CD4-positive, alpha-beta memory T cell (primary cell): Measurements from ENCODE around the gene PPFIA2. TPM values are rescaled to one million over a fixed set of nuclear protein-coding genes. Genes with fewer than 3 reads are reported as not detected.
A peak's percentile ranks its signal among the peaks of the same experiment; 100 is the strongest.

ENCODE experiments used
- CTCF ChIA-PET: fragments of 350-600 bp; sonication (Branson Sonifier 250); formaldehyde crosslinking; loops from one replicate; lab custom pipeline; 2021; ENCODE audit warnings: inconsistent platforms; ENCODE audit not compliant: partially characterized antibody; lab: Charles Lee
- POLR2A ChIA-PET: fragments of 350-600 bp; sonication (Branson Sonifier 250); formaldehyde crosslinking; loops from one replicate; lab custom pipeline; 2021; ENCODE audit not compliant: partially characterized antibody; lab: Charles Lee
- DNase-seq, 5 donors: peaks; one replicate each; pipeline versions ENCODE4 v3.0.0 to v3.0.0-alpha.2; 2020 to 2022; ENCODE audit warnings: mixed read lengths in 1 of 5
- H3K27ac ChIP-seq: one replicate; pipeline ENCODE4 v1.7.0; 2013; ENCODE audit warnings: low read depth, low read length
- H3K27me3 ChIP-seq: 2 replicates; pipeline ENCODE4 v1.7.0; 2013; ENCODE audit warnings: mild to moderate bottlenecking, low read length, moderate library complexity; ENCODE audit not compliant: insufficient read depth
- H3K36me3 ChIP-seq: 2 replicates; pipeline ENCODE4 v1.7.0; 2013; ENCODE audit warnings: mild to moderate bottlenecking, low read length, moderate library complexity; ENCODE audit not compliant: insufficient read depth
- H3K4me1 ChIP-seq: 2 replicates; pipeline ENCODE4 v1.7.0; 2013; ENCODE audit warnings: mild to moderate bottlenecking, low read length, moderate library complexity; ENCODE audit not compliant: insufficient read depth
- H3K4me3 ChIP-seq, 2 donors: one replicate each; pipeline ENCODE4 v1.7.0; 2013; ENCODE audit warnings: low read length in 2 of 2, mild to moderate bottlenecking in 1 of 2
- H3K9me3 ChIP-seq, 2 donors: one replicate each; pipeline ENCODE4 v1.7.0; 2013; ENCODE audit warnings: low read length in 2 of 2, control low read depth in 1 of 2; ENCODE audit not compliant: control insufficient read depth in 1 of 2
- H3K27ac Mint-ChIP-seq, 7 donors: one replicate each; pipeline ENCODE4 v1.8.0; 2020 to 2021; ENCODE audit warnings: mixed read lengths in 7 of 7, mild to moderate bottlenecking in 6 of 7, inconsistent platforms in 3 of 7, moderate library complexity in 3 of 7
- H3K27me3 Mint-ChIP-seq, 2 donors: one replicate each; pipeline ENCODE4 v1.8.0; 2020 to 2021; ENCODE audit warnings: mixed read lengths in 2 of 2
- H3K36me3 Mint-ChIP-seq, 2 donors: one replicate each; pipeline ENCODE4 v1.8.0; 2020 to 2021; ENCODE audit warnings: mixed read lengths in 2 of 2, inconsistent platforms in 1 of 2, mild to moderate bottlenecking in 1 of 2
- H3K4me1 Mint-ChIP-seq, 4 donors: one replicate each; pipeline ENCODE4 v1.8.0; 2020 to 2021; ENCODE audit warnings: mixed read lengths in 4 of 4, mild to moderate bottlenecking in 1 of 4
- H3K4me3 Mint-ChIP-seq, 8 donors: one replicate each; pipeline ENCODE4 v1.8.0; 2020 to 2021; ENCODE audit warnings: mixed read lengths in 8 of 8, mild to moderate bottlenecking in 7 of 8, moderate library complexity in 6 of 8, inconsistent platforms in 3 of 8
- H3K9me3 Mint-ChIP-seq, 8 donors: one replicate each; pipeline ENCODE4 v1.8.0; 2020 to 2021; ENCODE audit warnings: mixed read lengths in 8 of 8, mild to moderate bottlenecking in 5 of 8, inconsistent platforms in 3 of 8, moderate library complexity in 1 of 8
- intact Hi-C: fragments of 100-400 bp; cut with micrococcal nuclease; formaldehyde crosslinking; loops from one replicate; pipeline ENCODE4 v1.15.1; 2023
- polyA plus RNA-seq, 2 donors: library from polyadenylated mRNA; unstranded; fragments of 300-500 nt; fragmentation: Illumina TruSeq; gene quantifications; one replicate each; pipeline ENCODE4 v1.2.3, GENCODE V29; 2021
- total RNA-seq, 2 experiments: library from RNA; stranded (reverse); gene quantifications; one replicate each; pipeline ENCODE4 v1.2.3, GENCODE V29; 2021

PPFIA2 gene
- total and polyA plus RNA-seq, 4 experiments from 2014 or later: not detected

DNA sequence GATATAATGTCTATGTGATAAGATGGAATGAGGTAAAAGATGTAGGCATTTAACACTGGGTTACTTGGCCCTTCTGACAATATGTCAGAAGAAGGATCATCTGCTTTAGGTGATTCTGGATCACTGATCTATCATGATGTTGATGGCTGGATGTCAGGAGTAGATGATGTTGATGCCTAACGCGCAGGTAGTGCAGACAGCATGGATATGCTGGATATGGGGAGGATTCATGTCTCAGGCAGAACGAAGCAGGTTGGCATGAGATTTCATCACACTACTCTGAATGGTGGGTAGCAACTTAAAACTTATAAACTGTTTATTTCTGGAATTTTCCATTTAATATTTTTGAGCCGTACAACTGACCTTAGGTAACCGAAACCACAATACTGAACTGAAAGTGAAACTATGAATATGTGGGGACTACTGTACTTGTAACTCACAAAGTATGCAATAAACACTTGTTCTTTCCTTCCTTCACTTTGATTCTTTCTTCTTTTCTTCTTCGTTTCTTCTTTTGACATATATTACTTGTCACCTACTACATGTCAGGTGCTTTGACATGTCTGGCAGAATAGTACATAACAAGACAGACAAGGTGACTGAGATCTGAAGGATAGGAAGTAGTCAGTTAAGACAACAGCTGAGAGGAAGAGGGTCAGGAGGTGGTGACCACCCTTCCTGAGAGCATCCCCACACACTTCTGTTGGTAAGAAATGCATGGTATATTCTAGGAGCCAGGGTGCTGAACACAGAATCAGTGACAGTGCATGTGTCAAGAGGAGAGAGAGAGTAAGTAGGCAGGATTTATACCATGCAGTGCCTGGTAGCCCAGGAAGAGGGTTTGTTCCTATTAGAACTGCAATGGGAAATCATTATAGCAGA, 238.8 kb downstream of the PPFIA2 start:
- H3K9me3 Mint-ChIP-seq: peaks cover 0 to 8% (median 1%) of the 10 kb centered on the region in 8 donors
- Histone ChIP-seq H3K4me1 (no peaks in the 10 kb centered on the region), H3K27me3 (no peaks in the 10 kb centered on the region), H3K4me3 (no peak overlapping the region), H3K9me3 (no peaks in the 10 kb centered on the region), H3K27ac (no peak overlapping the region), H3K36me3 (no peaks in the 10 kb centered on the region)
- no peak for DNase-seq
- H3K4me1 Mint-ChIP-seq: peaks cover 5 to 9% (median 6%) of the 10 kb centered on the region in 4 donors
- peak overlapping the region; percentile 44 to 81 (median 54) for H3K4me3 Mint-ChIP-seq
- H3K27ac Mint-ChIP-seq: peak overlapping the region in 2 of 7 donors; percentile 3 to 44
- intact Hi-C loops: no loop called here
- no peaks in the 10 kb centered on the region for H3K36me3 Mint-ChIP-seq
- CTCF ChIA-PET: no interaction called here
- POLR2A ChIA-PET: no interaction called here
- no peaks in the 10 kb centered on the region for H3K27me3 Mint-ChIP-seq

DNA sequence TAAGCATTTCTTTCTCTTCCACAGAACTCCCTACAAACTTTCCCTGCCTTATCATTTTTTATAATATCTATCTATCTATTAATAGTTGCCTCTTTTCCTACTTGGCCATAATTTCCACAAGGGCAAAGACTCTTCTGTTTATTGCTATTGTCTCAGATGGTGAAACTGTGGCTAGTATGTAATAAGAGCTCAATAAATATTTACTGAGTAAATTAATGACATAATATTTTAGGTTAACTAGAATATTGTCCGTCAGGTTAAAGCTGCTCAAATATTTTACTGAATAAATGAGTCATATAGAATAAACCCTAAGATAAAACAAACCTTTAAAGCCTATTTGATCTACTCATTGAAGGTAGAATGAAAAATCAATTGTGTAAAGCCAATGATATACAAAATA, 240.5 kb downstream of the PPFIA2 start:
- H3K27ac ChIP-seq: no peak overlapping the region
- H3K27ac Mint-ChIP-seq: no peak overlapping the region
- no peaks in the 10 kb centered on the region for H3K36me3 ChIP-seq
- no peak overlapping the region for H3K4me3 Mint-ChIP-seq
- no peaks in the 10 kb centered on the region for H3K4me1 ChIP-seq
- peaks cover 5 to 9% (median 6%) of the 10 kb centered on the region in 4 donors for H3K4me1 Mint-ChIP-seq
- ChIA-PET POLR2A (no interaction called here), CTCF (no interaction called here)
- H3K4me3 ChIP-seq: no peak overlapping the region
- no peaks in the 10 kb centered on the region for H3K27me3 Mint-ChIP-seq
- intact Hi-C loops: no loop called here
- H3K9me3 Mint-ChIP-seq: peaks cover 0 to 8% (median 1%) of the 10 kb centered on the region in 8 donors
- H3K36me3 Mint-ChIP-seq: no peaks in the 10 kb centered on the region
- H3K27me3 ChIP-seq: no peaks in the 10 kb centered on the region
- H3K9me3 ChIP-seq: no peaks in the 10 kb centered on the region
- DNase-seq: no peak

GRCh38 chr12:81517296-81517695, 241.9 kb downstream of the PPFIA2 start:
- H3K27me3 Mint-ChIP-seq: no peaks in the 10 kb centered on the region
- H3K27ac ChIP-seq: no peak overlapping the region
- CTCF ChIA-PET: no interaction called here
- peaks cover 5 to 9% (median 6%) of the 10 kb centered on the region in 4 donors for H3K4me1 Mint-ChIP-seq
- DNase-seq: no peak
- H3K4me1 ChIP-seq: no peaks in the 10 kb centered on the region
- H3K9me3 Mint-ChIP-seq: peaks cover 0 to 8% (median 3%) of the 10 kb centered on the region in 8 donors
- no peak overlapping the region for H3K4me3 Mint-ChIP-seq
- no peaks in the 10 kb centered on the region for H3K36me3 ChIP-seq
- no peaks in the 10 kb centered on the region for H3K27me3 ChIP-seq
- no peak overlapping the region for H3K4me3 ChIP-seq
- no peak overlapping the region for H3K27ac Mint-ChIP-seq
- POLR2A ChIA-PET: no interaction called here
- intact Hi-C loops: no loop called here
- H3K9me3 ChIP-seq: no peaks in the 10 kb centered on the region
- H3K36me3 Mint-ChIP-seq: no peaks in the 10 kb centered on the region

DNA sequence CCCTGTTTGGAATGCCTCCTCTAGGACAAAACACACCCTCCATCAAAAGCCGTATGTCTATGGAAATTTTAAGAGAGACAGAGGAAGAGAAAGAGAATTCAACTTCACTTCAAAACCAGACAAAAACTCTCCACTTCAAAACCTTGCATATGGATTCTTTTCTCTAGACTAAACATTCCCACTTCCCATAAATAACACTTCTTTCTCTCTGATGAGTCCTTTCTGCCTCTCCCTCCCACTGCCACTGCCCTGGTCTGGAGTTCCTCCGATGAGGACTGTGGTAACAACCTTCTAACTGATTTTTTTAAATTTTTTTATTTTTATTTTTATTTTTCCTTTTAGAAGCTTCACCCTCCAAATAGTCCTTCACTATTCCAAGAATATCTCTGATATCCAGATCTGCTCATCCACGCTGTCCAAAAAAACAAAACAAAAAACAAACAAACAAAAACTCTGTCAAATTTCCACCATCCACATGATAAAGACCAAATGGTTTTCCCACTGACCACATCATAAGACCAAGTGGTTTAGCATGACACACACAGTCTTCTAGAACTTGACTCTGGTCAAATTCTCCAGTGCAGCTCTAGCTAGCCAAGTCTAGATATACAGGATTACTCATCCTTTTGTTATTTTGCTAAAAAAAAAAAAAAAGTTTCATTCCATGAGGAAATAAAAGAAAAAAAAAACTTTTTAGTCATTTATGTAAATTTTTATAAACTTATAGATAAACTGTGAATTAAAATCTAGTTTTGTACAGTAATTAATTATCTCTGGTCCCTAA, 256.0 kb downstream of the PPFIA2 start:
- H3K27me3 ChIP-seq: no peaks in the 10 kb centered on the region
- Mint-ChIP-seq H3K4me3 (no peak overlapping the region), H3K36me3 (no peaks in the 10 kb centered on the region), H3K9me3 (peaks cover 0 to 8% (median 2%) of the 10 kb centered on the region in 8 donors), H3K27me3 (no peaks in the 10 kb centered on the region), H3K27ac (no peak overlapping the region), H3K4me1 (no peaks in the 10 kb centered on the region)
- H3K9me3 ChIP-seq: no peaks in the 10 kb centered on the region
- no peaks in the 10 kb centered on the region for H3K4me1 ChIP-seq
- H3K4me3 ChIP-seq: no peak overlapping the region
- no peak overlapping the region for H3K27ac ChIP-seq
- DNase-seq: no peak
- ChIA-PET CTCF (no interaction called here), POLR2A (no interaction called here)
- no peaks in the 10 kb centered on the region for H3K36me3 ChIP-seq
- intact Hi-C loops: no loop called here

- no peak overlapping the region for H3K4me3 Mint-ChIP-seq
- intact Hi-C loops: no loop called here
- Histone ChIP-seq H3K9me3 (no peaks in the 10 kb centered on the region), H3K36me3 (no peaks in the 10 kb centered on the region), H3K27me3 (no peaks in the 10 kb centered on the region), H3K4me1 (no peaks in the 10 kb centered on the region), H3K4me3 (no peak overlapping the region), H3K27ac (no peak overlapping the region)
- POLR2A ChIA-PET: no interaction called here
- no peaks in the 10 kb centered on the region for H3K36me3 Mint-ChIP-seq
- CTCF ChIA-PET: no interaction called here
- H3K9me3 Mint-ChIP-seq: peaks cover 0 to 8% (median 2%) of the 10 kb centered on the region in 8 donors
- no peak for DNase-seq
- no peak overlapping the region for H3K27ac Mint-ChIP-seq
- no peaks in the 10 kb centered on the region for H3K27me3 Mint-ChIP-seq
- no peaks in the 10 kb centered on the region for H3K4me1 Mint-ChIP-seq
Measured at GRCh38 chr12:81500788-81501187, 258.4 kb downstream of the PPFIA2 start.

DNA sequence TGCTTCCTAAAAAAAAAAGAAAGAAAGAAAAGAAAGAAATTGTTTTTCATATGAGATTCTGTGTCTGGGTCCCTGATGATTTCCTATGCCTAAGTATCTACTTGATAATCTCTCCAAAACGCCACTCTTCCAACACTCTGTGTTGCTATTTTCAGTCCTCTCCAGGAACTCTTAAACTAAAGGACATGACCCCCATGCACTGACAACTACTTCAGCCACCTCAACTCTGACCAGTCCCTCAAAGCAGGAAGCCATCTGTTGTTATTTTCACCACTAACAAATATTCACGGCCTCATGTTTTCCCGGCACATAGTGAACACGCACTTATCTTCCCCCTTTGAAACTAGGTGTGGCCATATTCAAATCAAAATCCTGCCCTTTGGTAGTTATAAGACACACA, 259.3 kb downstream of the PPFIA2 start:
- H3K27me3 ChIP-seq: no peaks in the 10 kb centered on the region
- no peak overlapping the region for H3K27ac ChIP-seq
- no peaks in the 10 kb centered on the region for H3K9me3 ChIP-seq
- no peak overlapping the region for H3K27ac Mint-ChIP-seq
- H3K36me3 ChIP-seq: no peaks in the 10 kb centered on the region
- H3K4me3 ChIP-seq: no peak overlapping the region
- H3K36me3 Mint-ChIP-seq: no peaks in the 10 kb centered on the region
- no peak for DNase-seq
- intact Hi-C loops: no loop called here
- no peaks in the 10 kb centered on the region for H3K4me1 ChIP-seq
- ChIA-PET POLR2A (no interaction called here), CTCF (no interaction called here)
- no peaks in the 10 kb centered on the region for H3K4me1 Mint-ChIP-seq
- no peaks in the 10 kb centered on the region for H3K27me3 Mint-ChIP-seq
- no peak overlapping the region for H3K4me3 Mint-ChIP-seq
- peaks cover 0 to 4% (median 0%) of the 10 kb centered on the region in 8 donors for H3K9me3 Mint-ChIP-seq

GRCh38 chr12:81492131-81492720, 266.9 kb downstream of the PPFIA2 start:
- peaks cover 0 to 2% (median 0%) of the 10 kb centered on the region in 8 donors for H3K9me3 Mint-ChIP-seq
- H3K27ac Mint-ChIP-seq: no peak overlapping the region
- no peaks in the 10 kb centered on the region for H3K27me3 Mint-ChIP-seq
- CTCF ChIA-PET: no interaction called here
- no peak overlapping the region for H3K4me3 Mint-ChIP-seq
- intact Hi-C loops: no loop called here
- H3K36me3 Mint-ChIP-seq: no peaks in the 10 kb centered on the region
- H3K27me3 ChIP-seq: no peaks in the 10 kb centered on the region
- no peaks in the 10 kb centered on the region for H3K4me1 ChIP-seq
- no peaks in the 10 kb centered on the region for H3K36me3 ChIP-seq
- POLR2A ChIA-PET: no interaction called here
- DNase-seq: no peak
- H3K27ac ChIP-seq: no peak overlapping the region
- no peak overlapping the region for H3K4me3 ChIP-seq
- no peaks in the 10 kb centered on the region for H3K9me3 ChIP-seq
- no peaks in the 10 kb centered on the region for H3K4me1 Mint-ChIP-seq
